HEK293 (cell line): Measurements from ENCODE around the gene PDE4D.

Source experiments
- EGR2 ChIP-seq: fragments of 450-650 bp; formaldehyde crosslinking; IDR thresholded peaks from 2 replicates; pipeline ENCODE4 v1.5.1; 2016; ENCODE audit warnings: low read depth, missing biosample characterization, missing genetic modification characterization
- KLF8 ChIP-seq: fragments of 450-650 bp; formaldehyde crosslinking; IDR thresholded peaks from 2 replicates; pipeline ENCODE4 v1.5.1; 2016; ENCODE audit warnings: missing biosample characterization, missing genetic modification characterization
- PRDM1 ChIP-seq: fragments of 450-650 bp; formaldehyde crosslinking; IDR thresholded peaks from 2 replicates; pipeline ENCODE4; 2016; ENCODE audit warnings: missing biosample characterization, missing genetic modification characterization
- SALL2 ChIP-seq: fragments of 450-650 bp; formaldehyde crosslinking; IDR thresholded peaks from 2 replicates; pipeline ENCODE4 v1.5.0; 2017; ENCODE audit warnings: missing biosample characterization, mild to moderate bottlenecking, missing genetic modification characterization, borderline replicate concordance
- WT1 ChIP-seq: fragments of 450-650 bp; formaldehyde crosslinking; IDR thresholded peaks from 2 replicates; pipeline ENCODE4 v1.5.1; 2016; ENCODE audit warnings: missing biosample characterization, missing genetic modification characterization
- ZFP37 ChIP-seq: fragments of 450-650 bp; formaldehyde crosslinking; IDR thresholded peaks from 2 replicates; pipeline ENCODE4 v1.5.1; 2016; ENCODE audit warnings: missing biosample characterization, missing genetic modification characterization
- ZNF146 ChIP-seq: fragments of 450-650 bp; formaldehyde crosslinking; IDR thresholded peaks from 2 replicates; pipeline ENCODE4 v1.5.1; 2016; ENCODE audit warnings: missing biosample characterization, missing genetic modification characterization
- ZNF214 ChIP-seq: fragments of 450-650 bp; formaldehyde crosslinking; IDR thresholded peaks from 2 replicates; pipeline ENCODE4 v1.5.1; 2017; ENCODE audit warnings: missing biosample characterization, mild to moderate bottlenecking, missing genetic modification characterization, borderline replicate concordance
- ZNF292 ChIP-seq: fragments of 450-650 bp; formaldehyde crosslinking; IDR thresholded peaks from 2 replicates; pipeline ENCODE4 v1.5.1; 2016; ENCODE audit warnings: low read depth, missing biosample characterization, missing genetic modification characterization, borderline replicate concordance
- ZNF335 ChIP-seq: fragments of 450-650 bp; formaldehyde crosslinking; conservative IDR thresholded peaks from 2 replicates; pipeline ENCODE4 v1.5.1; 2016; ENCODE audit warnings: missing biosample characterization, missing genetic modification characterization
- ZNF423 ChIP-seq: fragments of 450-650 bp; formaldehyde crosslinking; IDR thresholded peaks from 2 replicates; pipeline ENCODE4 v1.5.1; 2016; ENCODE audit warnings: missing biosample characterization, missing genetic modification characterization
- ZNF548 ChIP-seq: fragments of 450-650 bp; formaldehyde crosslinking; IDR thresholded peaks from 2 replicates; pipeline ENCODE4 v1.5.1; 2016; ENCODE audit warnings: missing biosample characterization, missing genetic modification characterization
- ZNF624 ChIP-seq: fragments of 450-650 bp; formaldehyde crosslinking; IDR thresholded peaks from 2 replicates; pipeline ENCODE4 v1.5.1; 2017; ENCODE audit warnings: missing biosample characterization, missing genetic modification characterization
- ZNF664 ChIP-seq: fragments of 450-650 bp; formaldehyde crosslinking; IDR thresholded peaks from 2 replicates; pipeline ENCODE4 v1.5.1; 2016; ENCODE audit warnings: missing biosample characterization, missing genetic modification characterization
- ZNF76 ChIP-seq: fragments of 450-650 bp; formaldehyde crosslinking; IDR thresholded peaks from 2 replicates; pipeline ENCODE4; 2016; ENCODE audit warnings: low read depth, missing biosample characterization, missing genetic modification characterization, borderline replicate concordance
- ZNF785 ChIP-seq: fragments of 450-650 bp; formaldehyde crosslinking; IDR thresholded peaks from 2 replicates; pipeline ENCODE4 v1.5.1; 2016; ENCODE audit warnings: missing biosample characterization, missing genetic modification characterization
- ZSCAN30 ChIP-seq: fragments of 450-650 bp; IDR thresholded peaks from 2 replicates; pipeline ENCODE4 v1.5.1; 2018; ENCODE audit warnings: missing biosample characterization, mild to moderate bottlenecking, missing genetic modification characterization, moderate library complexity
- TF ChIP-seq, protein P1 (sequence below): fragments of 450-650 bp; formaldehyde crosslinking; IDR thresholded peaks from 2 replicates; pipeline ENCODE4 v1.5.1; 2016; ENCODE audit warnings: missing biosample characterization, missing genetic modification characterization
- TF ChIP-seq, protein P2 (sequence below): fragments of 450-650 bp; formaldehyde crosslinking; optimal IDR thresholded peaks from 2 replicates; pipeline ENCODE3; 2016; ENCODE audit warnings: missing biosample characterization, mild to moderate bottlenecking, missing genetic modification characterization
- TF ChIP-seq, protein P3 (sequence below): IDR thresholded peaks from 2 replicates; pipeline ENCODE4 v1.6.1; 2011; ENCODE audit warnings: mild to moderate bottlenecking, low read depth, low read length, borderline replicate concordance
- TF ChIP-seq, protein P4 (sequence below): fragments of 450-650 bp; formaldehyde crosslinking; IDR thresholded peaks from 2 replicates; pipeline ENCODE4 v1.5.1; 2016; ENCODE audit warnings: missing biosample characterization, missing genetic modification characterization, low read depth
- TF ChIP-seq, protein P5 (sequence below): fragments of 450-650 bp; formaldehyde crosslinking; IDR thresholded peaks from 2 replicates; pipeline ENCODE4 v1.5.1; 2016; ENCODE audit warnings: missing biosample characterization, missing genetic modification characterization
- TF ChIP-seq, protein P6 (sequence below): fragments of 450-650 bp; formaldehyde crosslinking; IDR thresholded peaks from 2 replicates; pipeline ENCODE4 v1.5.1; 2016; ENCODE audit warnings: missing biosample characterization, missing genetic modification characterization, borderline replicate concordance

The PDE4D gene

DNA sequence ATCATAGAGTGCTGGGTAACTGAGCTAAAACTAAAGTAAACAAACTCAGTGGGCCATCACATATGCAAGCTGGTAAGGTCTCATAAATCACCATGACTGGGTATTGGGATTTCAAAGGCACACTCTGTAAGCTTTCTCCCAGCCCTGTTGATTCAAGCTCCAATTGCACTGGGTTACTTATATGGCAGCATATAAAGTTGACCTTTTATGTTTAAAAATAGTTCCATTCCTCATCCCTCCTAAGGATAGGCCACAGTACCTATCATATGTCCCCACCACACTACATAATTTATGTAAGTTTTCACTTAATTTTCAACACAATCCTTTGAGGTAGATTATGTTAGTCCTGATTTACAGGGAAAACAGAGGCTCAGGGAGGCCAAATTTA is 872.2 kb downstream of the PDE4D start (continued):
- TF ChIP-seq, protein P1, sequence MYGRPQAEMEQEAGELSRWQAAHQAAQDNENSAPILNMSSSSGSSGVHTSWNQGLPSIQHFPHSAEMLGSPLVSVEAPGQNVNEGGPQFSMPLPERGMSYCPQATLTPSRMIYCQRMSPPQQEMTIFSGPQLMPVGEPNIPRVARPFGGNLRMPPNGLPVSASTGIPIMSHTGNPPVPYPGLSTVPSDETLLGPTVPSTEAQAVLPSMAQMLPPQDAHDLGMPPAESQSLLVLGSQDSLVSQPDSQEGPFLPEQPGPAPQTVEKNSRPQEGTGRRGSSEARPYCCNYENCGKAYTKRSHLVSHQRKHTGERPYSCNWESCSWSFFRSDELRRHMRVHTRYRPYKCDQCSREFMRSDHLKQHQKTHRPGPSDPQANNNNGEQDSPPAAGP (tag by site-specific recombination): peak; percentile 66; the same call in 1 of the 2 replicates
- TF ChIP-seq ZNF785 (no peak), ZNF548 (tag by site-specific recombination) (no peak), ZNF423 (tag by site-specific recombination) (no peak), ZNF624 (tag by site-specific recombination) (no peak), ZNF76 (no peak), ZNF214 (tag by site-specific recombination) (no peak), ZNF664 (no peak), ZFP37 (tag by site-specific recombination) (no peak), ZNF292 (tag by site-specific recombination) (no peak), EGR2 (no peak), SALL2 (tag by site-specific recombination) (no peak), ZSCAN30 (tag by site-specific recombination) (peak; percentile 93), PRDM1 (tag by site-specific recombination) (no peak), ZNF335 (tag by site-specific recombination) (no peak; the same call in 1 of the 2 replicates), KLF8 (tag by site-specific recombination) (peak; percentile 70), WT1 (tag by site-specific recombination) (peak; percentile 97), ZNF146 (tag by site-specific recombination) (peak; percentile 38; the same call in 1 of the 2 replicates)
- TF ChIP-seq, protein P2, sequence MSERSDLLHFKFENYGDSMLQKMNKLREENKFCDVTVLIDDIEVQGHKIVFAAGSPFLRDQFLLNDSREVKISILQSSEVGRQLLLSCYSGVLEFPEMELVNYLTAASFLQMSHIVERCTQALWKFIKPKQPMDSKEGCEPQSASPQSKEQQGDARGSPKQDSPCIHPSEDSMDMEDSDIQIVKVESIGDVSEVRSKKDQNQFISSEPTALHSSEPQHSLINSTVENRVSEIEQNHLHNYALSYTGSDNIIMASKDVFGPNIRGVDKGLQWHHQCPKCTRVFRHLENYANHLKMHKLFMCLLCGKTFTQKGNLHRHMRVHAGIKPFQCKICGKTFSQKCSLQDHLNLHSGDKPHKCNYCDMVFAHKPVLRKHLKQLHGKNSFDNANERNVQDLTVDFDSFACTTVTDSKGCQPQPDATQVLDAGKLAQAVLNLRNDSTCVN (tag by site-specific recombination): no peak
- TF ChIP-seq, protein P3, sequence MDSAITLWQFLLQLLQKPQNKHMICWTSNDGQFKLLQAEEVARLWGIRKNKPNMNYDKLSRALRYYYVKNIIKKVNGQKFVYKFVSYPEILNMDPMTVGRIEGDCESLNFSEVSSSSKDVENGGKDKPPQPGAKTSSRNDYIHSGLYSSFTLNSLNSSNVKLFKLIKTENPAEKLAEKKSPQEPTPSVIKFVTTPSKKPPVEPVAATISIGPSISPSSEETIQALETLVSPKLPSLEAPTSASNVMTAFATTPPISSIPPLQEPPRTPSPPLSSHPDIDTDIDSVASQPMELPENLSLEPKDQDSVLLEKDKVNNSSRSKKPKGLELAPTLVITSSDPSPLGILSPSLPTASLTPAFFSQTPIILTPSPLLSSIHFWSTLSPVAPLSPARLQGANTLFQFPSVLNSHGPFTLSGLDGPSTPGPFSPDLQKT: no peak
- TF ChIP-seq, protein P4, sequence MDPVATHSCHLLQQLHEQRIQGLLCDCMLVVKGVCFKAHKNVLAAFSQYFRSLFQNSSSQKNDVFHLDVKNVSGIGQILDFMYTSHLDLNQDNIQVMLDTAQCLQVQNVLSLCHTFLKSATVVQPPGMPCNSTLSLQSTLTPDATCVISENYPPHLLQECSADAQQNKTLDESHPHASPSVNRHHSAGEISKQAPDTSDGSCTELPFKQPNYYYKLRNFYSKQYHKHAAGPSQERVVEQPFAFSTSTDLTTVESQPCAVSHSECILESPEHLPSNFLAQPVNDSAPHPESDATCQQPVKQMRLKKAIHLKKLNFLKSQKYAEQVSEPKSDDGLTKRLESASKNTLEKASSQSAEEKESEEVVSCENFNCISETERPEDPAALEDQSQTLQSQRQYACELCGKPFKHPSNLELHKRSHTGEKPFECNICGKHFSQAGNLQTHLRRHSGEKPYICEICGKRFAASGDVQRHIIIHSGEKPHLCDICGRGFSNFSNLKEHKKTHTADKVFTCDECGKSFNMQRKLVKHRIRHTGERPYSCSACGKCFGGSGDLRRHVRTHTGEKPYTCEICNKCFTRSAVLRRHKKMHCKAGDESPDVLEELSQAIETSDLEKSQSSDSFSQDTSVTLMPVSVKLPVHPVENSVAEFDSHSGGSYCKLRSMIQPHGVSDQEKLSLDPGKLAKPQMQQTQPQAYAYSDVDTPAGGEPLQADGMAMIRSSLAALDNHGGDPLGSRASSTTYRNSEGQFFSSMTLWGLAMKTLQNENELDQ (tag by site-specific recombination): no peak
- TF ChIP-seq, protein P5, sequence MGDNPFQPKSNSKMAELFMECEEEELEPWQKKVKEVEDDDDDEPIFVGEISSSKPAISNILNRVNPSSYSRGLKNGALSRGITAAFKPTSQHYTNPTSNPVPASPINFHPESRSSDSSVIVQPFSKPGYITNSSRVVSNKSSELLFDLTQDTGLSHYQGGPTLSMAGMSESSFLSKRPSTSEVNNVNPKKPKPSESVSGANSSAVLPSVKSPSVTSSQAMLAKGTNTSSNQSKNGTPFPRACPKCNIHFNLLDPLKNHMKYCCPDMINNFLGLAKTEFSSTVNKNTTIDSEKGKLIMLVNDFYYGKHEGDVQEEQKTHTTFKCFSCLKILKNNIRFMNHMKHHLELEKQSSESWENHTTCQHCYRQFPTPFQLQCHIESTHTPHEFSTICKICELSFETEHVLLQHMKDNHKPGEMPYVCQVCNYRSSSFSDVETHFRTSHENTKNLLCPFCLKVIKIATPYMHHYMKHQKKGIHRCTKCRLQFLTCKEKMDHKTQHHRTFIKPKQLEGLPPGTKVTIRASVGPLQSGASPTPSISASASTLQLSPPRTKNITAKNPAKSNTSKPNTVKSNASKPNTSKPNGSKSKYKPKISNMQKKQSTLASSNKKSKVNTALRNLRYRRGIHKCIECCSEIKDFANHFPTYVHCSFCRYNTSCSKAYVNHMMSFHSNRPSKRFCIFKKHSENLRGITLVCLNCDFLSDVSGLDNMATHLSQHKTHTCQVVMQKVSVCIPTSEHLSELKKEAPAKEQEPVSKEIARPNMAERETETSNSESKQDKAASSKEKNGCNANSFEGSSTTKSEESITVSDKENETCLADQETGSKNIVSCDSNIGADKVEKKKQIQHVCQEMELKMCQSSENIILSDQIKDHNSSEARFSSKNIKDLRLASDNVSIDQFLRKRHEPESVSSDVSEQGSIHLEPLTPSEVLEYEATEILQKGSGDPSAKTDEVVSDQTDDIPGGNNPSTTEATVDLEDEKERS: no peak
- TF ChIP-seq, protein P6, sequence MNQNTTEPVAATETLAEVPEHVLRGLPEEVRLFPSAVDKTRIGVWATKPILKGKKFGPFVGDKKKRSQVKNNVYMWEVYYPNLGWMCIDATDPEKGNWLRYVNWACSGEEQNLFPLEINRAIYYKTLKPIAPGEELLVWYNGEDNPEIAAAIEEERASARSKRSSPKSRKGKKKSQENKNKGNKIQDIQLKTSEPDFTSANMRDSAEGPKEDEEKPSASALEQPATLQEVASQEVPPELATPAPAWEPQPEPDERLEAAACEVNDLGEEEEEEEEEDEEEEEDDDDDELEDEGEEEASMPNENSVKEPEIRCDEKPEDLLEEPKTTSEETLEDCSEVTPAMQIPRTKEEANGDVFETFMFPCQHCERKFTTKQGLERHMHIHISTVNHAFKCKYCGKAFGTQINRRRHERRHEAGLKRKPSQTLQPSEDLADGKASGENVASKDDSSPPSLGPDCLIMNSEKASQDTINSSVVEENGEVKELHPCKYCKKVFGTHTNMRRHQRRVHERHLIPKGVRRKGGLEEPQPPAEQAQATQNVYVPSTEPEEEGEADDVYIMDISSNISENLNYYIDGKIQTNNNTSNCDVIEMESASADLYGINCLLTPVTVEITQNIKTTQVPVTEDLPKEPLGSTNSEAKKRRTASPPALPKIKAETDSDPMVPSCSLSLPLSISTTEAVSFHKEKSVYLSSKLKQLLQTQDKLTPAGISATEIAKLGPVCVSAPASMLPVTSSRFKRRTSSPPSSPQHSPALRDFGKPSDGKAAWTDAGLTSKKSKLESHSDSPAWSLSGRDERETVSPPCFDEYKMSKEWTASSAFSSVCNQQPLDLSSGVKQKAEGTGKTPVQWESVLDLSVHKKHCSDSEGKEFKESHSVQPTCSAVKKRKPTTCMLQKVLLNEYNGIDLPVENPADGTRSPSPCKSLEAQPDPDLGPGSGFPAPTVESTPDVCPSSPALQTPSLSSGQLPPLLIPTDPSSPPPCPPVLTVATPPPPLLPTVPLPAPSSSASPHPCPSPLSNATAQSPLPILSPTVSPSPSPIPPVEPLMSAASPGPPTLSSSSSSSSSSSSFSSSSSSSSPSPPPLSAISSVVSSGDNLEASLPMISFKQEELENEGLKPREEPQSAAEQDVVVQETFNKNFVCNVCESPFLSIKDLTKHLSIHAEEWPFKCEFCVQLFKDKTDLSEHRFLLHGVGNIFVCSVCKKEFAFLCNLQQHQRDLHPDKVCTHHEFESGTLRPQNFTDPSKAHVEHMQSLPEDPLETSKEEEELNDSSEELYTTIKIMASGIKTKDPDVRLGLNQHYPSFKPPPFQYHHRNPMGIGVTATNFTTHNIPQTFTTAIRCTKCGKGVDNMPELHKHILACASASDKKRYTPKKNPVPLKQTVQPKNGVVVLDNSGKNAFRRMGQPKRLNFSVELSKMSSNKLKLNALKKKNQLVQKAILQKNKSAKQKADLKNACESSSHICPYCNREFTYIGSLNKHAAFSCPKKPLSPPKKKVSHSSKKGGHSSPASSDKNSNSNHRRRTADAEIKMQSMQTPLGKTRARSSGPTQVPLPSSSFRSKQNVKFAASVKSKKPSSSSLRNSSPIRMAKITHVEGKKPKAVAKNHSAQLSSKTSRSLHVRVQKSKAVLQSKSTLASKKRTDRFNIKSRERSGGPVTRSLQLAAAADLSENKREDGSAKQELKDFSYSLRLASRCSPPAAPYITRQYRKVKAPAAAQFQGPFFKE (tag by site-specific recombination): no peak
